Calu3 (cell line): ENCODE data around the gene IL17C. TPM values are rescaled to one million over a fixed set of nuclear protein-coding genes. Genes with fewer than 3 reads are reported as not detected.
A peak's percentile ranks its signal among the peaks of the same experiment; 100 is the strongest.
"Not testable (repeated sequence)": the region's sequence is repeated elsewhere in the genome, so short reads cannot be mapped to it uniquely, and the experiment has no call there.

Source experiments
- BruUV-seq: library from RNA; stranded (reverse); fragments of 400-500 nt; replicated peaks from 2 replicates; lab custom pipeline; 2021; lab: Mats Ljungman, UMichigan
- CTCF ChIA-PET: fragments of 300-600 bp; sonication (Branson Sonifier 250); formaldehyde crosslinking; loops from one replicate; lab custom pipeline; 2022; ENCODE audit warnings: antibody characterized with exemption; lab: Charles Lee
- DNase-seq: peaks from one replicate; pipeline ENCODE4 v3.0.0; 2022
- H3K27ac Mint-ChIP-seq: one replicate; pipeline ENCODE4 v1.8.0; 2022; ENCODE audit warnings: mixed read lengths; ENCODE audit not compliant: unreplicated experiment
- H3K27me3 Mint-ChIP-seq: one replicate; pipeline ENCODE4 v1.8.0; 2022; ENCODE audit warnings: mixed read lengths; ENCODE audit not compliant: unreplicated experiment
- H3K36me3 Mint-ChIP-seq: one replicate; pipeline ENCODE4 v1.8.0; 2022; ENCODE audit warnings: mild to moderate bottlenecking, moderate library complexity, mixed read lengths; ENCODE audit not compliant: insufficient read depth, unreplicated experiment
- H3K4me1 Mint-ChIP-seq: one replicate; pipeline ENCODE4 v1.8.0; 2022; ENCODE audit warnings: mild to moderate bottlenecking, low read depth, mixed read lengths; ENCODE audit not compliant: unreplicated experiment
- H3K4me3 Mint-ChIP-seq: one replicate; pipeline ENCODE4 v1.8.0; 2022; ENCODE audit warnings: mild to moderate bottlenecking, low read depth, moderate library complexity, mixed read lengths; ENCODE audit not compliant: unreplicated experiment
- H3K9me3 Mint-ChIP-seq: one replicate; pipeline ENCODE4 v1.8.0; 2022; ENCODE audit warnings: low read depth, mixed read lengths; ENCODE audit not compliant: unreplicated experiment
- CTCF ChIP-seq: fragments of 200-600 bp; IDR thresholded peaks from one replicate; pipeline ENCODE4 v1.8.0; 2022; ENCODE audit warnings: antibody characterized with exemption; ENCODE audit not compliant: unreplicated experiment
- intact Hi-C: fragments of 100-400 bp; cut with micrococcal nuclease; formaldehyde crosslinking; loops from one replicate; pipeline ENCODE4 v1.10.0; 2022; ENCODE audit not compliant: unreplicated experiment
- total RNA-seq: library from RNA; stranded (reverse); gene quantifications from 2 replicates; pipeline ENCODE4 v1.2.3, GENCODE V29; 2022

Gene IL17C
- total RNA-seq, 1 experiment from 2014 or later, result not detected

- CTCF ChIA-PET, result no interaction called here
- no peak for TF ChIP-seq CTCF
- Mint-ChIP-seq H3K4me1 (no peaks in the 10 kb centered on the region), H3K27me3 (no peaks in the 10 kb centered on the region), H3K9me3 (no peaks in the 10 kb centered on the region), H3K4me3 (no peak overlapping the region), H3K36me3 (peaks cover 16% of the 10 kb centered on the region), H3K27ac (no peak overlapping the region)
- intact Hi-C loops, result no loop called here
- no TSS peak for BruUV-seq
- no peak for DNase-seq
Observed at GRCh38 chr16:88605186-88606147, 32.9 kb upstream of the IL17C start.

- intact Hi-C loops, result no loop called here
- CTCF ChIA-PET, result no interaction called here
- no peak for TF ChIP-seq CTCF
- no peaks in the 10 kb centered on the region for H3K27me3 Mint-ChIP-seq
- no TSS peak for BruUV-seq
- no peak overlapping the region for H3K4me3 Mint-ChIP-seq
- no peak overlapping the region for H3K27ac Mint-ChIP-seq
- H3K4me1 Mint-ChIP-seq, result no peaks in the 10 kb centered on the region
- no peak for DNase-seq
- H3K36me3 Mint-ChIP-seq, result peaks cover 15% of the 10 kb centered on the region
- H3K9me3 Mint-ChIP-seq, result no peaks in the 10 kb centered on the region
Observed at GRCh38 chr16:88606148-88606757, 32.1 kb upstream of the IL17C start.

- Mint-ChIP-seq H3K27ac (no peak overlapping the region), H3K4me3 (no peak overlapping the region), H3K9me3 (no peaks in the 10 kb centered on the region), H3K36me3 (peaks cover 9% of the 10 kb centered on the region), H3K27me3 (no peaks in the 10 kb centered on the region), H3K4me1 (no peaks in the 10 kb centered on the region)
- no peak for DNase-seq
- CTCF ChIA-PET, result no interaction called here
- intact Hi-C loops, result no loop called here
- no peak for TF ChIP-seq CTCF
- BruUV-seq, result no TSS peak
Observed at GRCh38 chr16:88608076-88608475, 30.3 kb upstream of the IL17C start.

GRCh38 chr16:88609426-88609825 lies 28.9 kb upstream of the IL17C start:
- H3K4me1 Mint-ChIP-seq, H3K4me3 Mint-ChIP-seq, H3K9me3 Mint-ChIP-seq, CTCF ChIA-PET, intact Hi-C loops, DNase-seq, BruUV-seq, H3K36me3 Mint-ChIP-seq, H3K27ac Mint-ChIP-seq, H3K27me3 Mint-ChIP-seq: not testable (repeated sequence)

- Mint-ChIP-seq H3K4me1 (peaks cover 13% of the 10 kb centered on the region), H3K4me3 (no peak overlapping the region), H3K36me3 (peaks cover 9% of the 10 kb centered on the region), H3K27me3 (no peaks in the 10 kb centered on the region), H3K27ac (no peak overlapping the region), H3K9me3 (no peaks in the 10 kb centered on the region)
- DNase-seq, result no peak
- peak; percentile 26 for TF ChIP-seq CTCF
- intact Hi-C loops, result no loop called here
- BruUV-seq, result no TSS peak
- CTCF ChIA-PET, result no interaction called here
Observed at GRCh38 chr16:88610080-88610479, 28.3 kb upstream of the IL17C start.
